G401.6 (cell line): ENCODE results near the gene GIPC1.

Experiments used
- FAIRE-seq: peaks from 2 replicates; lab custom pipeline; 2012; peaks lifted over from hg19 to GRCh38; lab: Jason Lieb, UNC

Gene GIPC1

GRCh38 chr19:14492756-14493337 is 3.1 kb downstream of the GIPC1 start:
- no peak for FAIRE-seq

DNA sequence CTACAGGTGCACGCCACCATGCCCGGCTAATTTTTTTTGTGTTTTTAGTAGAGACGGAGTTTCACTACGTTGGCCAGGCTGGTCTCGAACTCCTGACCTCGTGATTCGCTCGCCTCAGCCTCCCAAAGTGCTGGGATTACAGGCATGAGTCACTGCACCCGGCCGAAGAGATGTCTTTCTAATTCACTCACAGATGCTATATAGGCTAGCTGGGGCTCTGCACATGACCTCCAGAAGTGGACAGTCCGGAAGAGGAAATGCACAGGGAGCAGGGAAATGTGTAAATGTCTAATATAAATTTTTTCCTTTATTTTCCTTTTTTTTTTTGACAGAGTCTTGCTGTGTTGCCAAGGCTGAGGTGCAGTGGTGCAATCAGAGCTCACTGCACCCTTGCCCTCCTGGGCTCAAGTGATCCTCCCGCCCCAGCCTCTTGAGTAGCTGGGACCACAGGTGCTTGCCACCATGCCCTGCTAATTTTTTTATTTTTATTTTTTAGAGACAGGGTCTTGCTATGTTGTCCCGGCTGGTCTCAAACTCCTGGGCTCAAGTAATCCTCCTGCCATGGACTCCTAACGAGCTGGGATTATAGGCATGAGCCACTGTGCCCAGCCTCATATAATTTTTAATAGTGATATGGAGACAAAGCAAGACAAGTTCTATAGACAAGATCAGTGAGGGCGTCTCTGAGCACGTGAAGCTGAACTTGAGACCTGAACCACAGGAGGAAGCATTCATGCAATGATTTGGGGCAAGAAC is 8.4 kb downstream of the GIPC1 start:
- no peak for FAIRE-seq

DNA sequence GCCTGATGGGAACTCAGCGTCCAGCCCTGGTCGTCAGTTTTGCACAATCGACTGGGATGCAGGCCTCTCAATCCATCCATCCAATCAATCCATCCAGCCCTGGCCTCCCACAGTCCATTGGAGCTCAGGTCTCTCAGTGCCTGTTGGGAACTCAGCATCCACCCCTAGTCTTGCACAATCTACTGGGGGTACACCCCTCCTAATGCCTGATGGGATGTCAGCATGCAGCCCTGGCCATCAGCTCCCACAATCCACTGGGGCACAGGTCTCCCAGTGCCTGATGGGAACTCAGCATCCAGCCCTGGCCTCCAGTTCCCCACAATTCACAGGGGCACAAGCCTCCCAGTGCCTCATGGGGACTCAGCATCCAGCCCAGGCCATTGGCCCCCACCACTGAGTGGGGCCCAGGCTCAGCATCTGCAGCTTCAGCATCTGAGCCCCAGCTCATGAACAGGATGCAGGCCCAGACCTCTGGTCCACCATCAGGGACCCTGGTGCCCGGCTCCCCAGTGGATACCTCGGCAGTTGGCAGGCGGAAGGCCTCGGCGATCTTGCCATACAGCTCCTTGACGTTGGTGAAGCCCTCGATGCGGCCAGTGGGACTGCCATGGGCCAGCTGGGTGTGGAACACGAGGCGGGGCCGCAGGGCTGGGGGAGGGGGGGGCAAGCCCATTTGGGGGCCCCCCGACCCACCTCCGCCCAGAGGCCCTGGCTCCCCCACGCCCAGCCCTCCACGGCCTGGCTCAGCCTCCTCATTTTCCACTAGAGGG is 13.6 kb downstream of the GIPC1 start:
- no peak for FAIRE-seq

- FAIRE-seq, result no peak
These were observed 15.2 kb downstream of the GIPC1 start for GRCh38 chr19:14480700-14481079.

DNA sequence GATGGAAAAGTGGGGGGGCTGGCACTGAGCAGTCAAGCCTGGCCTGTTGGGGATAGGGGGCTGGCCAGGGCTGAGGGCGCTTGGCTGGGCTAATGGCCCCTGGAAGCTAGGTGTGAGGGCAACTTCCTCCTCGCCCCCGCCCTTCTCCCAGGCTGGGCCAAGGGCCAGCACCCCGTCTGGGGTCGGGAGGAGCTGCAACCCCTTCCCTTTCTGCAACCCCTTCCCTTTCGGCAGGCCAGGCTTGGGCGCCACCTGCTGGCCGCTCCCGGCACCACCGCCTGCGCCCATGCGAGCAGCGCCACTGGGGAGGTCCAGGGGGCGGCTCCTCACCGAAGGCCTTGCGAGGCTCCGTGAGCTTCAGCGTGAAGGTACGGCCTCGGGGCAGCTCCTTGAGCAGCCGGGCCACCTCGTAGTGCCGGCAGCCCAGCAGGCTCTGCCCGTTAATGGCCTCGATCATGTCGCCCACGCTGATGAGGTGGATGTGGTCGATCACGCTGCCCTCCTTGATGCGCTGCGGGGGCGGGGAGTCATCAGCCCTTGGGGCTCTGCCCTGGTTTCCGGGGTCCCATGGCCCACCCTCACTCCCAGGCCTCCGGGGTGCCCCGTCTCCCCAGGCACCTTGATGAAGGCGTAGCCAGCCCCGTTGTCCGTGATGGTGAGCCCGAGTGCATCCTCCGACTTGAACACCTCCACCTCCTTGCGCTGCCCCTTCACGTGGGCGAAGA is 15.8 kb downstream of the GIPC1 start:
- FAIRE-seq, result no peak

GRCh38 chr19:14479309-14479974 is 16.5 kb downstream of the GIPC1 start:
- no peak for FAIRE-seq

DNA sequence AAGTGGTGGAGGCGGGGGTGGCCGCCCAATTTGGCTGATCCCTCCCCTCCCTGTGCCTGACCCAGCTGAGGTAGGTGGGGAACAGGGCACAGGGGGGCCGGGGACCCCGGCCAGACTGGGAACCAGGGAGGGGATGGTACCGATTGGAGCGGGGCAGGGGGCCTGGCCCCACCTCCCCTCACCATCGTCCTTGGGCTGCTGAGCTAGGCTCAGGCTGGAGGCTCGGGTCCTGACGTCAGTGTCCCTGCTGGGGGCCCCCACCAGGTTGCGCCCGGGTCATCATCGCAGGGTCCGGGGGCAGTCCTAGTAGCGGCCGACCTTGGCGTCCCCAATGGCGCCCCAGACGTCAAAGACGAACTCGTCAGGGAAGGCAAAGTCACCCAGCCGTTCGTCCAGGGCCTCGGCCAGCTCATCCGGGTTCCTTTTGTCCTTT is 17.8 kb downstream of the GIPC1 start:
- no peak for FAIRE-seq

- FAIRE-seq, result no peak
These were observed 18.4 kb downstream of the GIPC1 start for GRCh38 chr19:14477418-14478112.

- peak; percentile 74 for FAIRE-seq
These were observed 19.1 kb downstream of the GIPC1 start for GRCh38 chr19:14476673-14477401.

GRCh38 chr19:14476327-14476672 is 19.6 kb downstream of the GIPC1 start:
- FAIRE-seq, result no peak

DNA sequence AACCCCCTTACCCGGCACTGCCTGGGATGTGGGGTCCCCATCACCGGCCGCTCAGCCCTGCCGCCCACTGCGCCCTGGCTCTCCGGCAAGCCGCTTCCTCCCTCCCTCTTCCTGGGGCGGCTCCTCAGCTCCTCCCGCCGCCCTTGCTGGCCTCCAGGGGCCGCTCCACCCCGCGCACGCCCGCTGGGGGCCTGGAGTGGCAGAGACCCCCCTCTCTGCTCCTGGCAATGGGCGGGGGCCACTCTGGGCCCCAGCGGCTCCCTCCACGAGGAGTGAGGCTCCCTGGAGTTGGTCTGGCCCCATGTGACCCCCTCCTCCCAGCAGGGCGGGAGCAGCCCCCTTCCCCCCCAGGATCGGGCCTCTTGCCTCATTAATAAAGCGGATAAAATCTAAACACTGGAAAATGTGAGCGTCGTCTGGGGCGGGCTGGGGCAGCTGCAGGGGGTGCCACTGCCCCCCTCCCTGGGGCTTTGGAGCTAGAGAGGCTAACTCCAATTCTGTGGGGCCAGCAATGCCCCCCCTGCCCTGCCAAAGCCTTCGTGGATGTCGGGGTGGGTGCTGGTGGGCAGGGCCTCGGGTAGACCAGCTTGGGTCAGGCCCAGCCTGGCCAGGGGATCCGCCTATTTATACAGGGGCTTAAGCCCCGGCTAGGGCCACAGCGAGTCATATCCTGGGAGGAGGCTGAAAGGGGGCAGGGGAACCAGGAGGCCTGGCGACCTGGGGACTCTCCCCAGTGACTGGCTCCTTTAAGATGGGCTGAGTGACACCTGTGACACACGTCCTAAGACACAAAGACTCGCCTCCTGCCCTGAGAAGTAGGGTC is 20.5 kb downstream of the GIPC1 start, which contains the start of gene PTGER1:
TSS of gene PTGER1 (minus strand) at position 104 of the 823 bp plus-strand sequence. CDS start 1,034 bp downstream, outside the sequence.
- FAIRE-seq, result no peak

DNA sequence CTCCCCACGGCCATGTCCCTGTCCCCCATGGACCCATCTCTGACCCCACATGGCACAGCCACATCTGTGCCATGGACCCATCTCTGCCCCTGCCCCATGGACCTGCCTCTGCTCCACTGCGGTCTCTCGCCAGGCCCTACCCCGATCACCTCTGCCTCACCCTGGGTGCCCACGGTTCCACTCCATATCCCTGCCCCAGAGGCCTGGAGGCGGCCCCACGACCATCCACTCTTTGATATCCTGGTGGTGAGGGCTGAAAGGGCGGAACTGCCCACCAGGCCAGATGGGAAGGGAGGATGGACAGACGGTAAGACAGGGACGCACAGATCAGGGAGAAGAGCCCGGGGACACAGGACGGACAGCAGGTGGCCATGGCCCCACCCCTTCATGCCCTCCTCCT is 21.1 kb downstream of the GIPC1 start:
- no peak for FAIRE-seq

- no peak for FAIRE-seq
These were observed 21.8 kb downstream of the GIPC1 start for GRCh38 chr19:14473978-14474578.

DNA sequence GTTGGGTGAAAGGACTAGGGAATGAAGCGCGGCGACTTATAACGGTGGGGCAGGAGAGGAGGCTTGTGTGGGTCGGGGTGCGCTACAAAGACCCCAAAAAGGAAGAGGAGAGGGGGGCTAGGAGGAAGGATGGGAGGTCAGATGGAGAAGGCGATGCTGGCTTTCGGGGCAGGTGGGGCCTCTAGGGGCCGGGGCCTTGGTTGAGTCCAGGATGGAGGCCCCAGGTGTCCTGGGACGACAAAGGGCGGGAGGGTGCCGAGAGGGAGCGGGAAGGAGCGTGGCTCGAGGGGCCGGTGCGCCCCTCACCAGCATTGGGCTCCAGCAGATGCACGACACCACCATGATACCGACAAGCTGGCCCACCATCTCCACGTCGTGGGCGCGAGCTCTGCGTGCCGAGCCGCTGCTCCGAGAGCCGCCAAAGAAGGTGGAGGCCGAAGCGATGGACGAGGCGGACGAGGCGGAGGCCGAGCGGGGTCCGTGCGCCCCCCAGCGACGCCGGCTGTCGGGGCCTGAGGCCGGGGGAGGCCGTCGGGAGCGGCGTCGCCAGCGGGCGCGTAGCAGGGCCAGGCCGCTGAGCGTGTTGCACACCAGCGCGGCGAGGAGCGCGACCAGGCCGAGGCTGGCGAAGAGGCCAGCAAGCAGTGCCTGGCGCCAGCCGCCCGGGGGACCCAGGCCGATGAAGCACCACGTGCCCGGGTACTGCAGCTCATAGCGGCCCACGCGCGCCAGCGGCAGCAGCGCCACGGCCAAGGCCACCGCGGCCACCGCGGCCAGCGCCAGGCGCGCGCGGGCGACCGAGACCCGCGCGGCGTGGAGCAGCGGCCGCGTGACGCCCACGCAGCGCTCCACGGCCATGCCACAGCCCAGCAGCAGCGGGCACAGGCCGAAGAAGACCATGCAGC is 22.6 kb downstream of the GIPC1 start:
- no peak for FAIRE-seq

DNA sequence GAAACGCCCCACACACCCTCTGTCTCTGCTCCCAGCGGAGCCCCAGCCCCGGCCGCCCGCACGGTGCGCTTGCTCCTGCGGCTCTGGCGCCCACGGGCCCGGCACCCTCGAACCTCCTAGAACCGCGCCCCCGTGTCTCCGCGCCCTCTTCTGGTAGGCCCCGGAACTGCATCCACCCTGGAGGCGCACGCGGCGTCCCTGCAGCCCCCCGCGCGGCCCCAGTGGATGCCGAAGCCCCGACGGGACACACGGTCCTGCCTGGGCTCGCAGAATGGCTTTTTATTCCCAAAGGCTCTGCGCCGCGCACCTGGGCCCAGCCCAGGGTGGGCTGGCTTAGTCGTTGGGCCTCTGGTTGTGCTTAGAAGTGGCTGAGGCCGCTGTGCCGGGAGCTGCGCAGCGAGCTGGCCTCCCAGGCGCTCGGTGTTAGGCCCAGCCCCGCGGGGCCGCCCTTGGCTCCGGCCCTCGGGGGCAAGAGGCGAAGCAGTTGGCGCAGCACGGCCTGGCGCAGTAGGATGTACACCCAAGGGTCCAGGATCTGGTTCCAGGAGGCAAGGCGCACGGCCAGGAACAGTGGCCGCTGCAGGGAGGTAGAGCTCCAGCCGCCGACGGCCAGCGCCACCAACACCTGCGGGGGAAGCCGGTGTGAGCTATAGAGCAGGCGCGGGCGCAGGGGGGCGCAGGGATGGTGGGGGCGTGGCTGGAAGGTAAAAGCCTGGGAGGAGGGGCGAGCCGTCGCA is 23.6 kb downstream of the GIPC1 start:
- no peak for FAIRE-seq

DNA sequence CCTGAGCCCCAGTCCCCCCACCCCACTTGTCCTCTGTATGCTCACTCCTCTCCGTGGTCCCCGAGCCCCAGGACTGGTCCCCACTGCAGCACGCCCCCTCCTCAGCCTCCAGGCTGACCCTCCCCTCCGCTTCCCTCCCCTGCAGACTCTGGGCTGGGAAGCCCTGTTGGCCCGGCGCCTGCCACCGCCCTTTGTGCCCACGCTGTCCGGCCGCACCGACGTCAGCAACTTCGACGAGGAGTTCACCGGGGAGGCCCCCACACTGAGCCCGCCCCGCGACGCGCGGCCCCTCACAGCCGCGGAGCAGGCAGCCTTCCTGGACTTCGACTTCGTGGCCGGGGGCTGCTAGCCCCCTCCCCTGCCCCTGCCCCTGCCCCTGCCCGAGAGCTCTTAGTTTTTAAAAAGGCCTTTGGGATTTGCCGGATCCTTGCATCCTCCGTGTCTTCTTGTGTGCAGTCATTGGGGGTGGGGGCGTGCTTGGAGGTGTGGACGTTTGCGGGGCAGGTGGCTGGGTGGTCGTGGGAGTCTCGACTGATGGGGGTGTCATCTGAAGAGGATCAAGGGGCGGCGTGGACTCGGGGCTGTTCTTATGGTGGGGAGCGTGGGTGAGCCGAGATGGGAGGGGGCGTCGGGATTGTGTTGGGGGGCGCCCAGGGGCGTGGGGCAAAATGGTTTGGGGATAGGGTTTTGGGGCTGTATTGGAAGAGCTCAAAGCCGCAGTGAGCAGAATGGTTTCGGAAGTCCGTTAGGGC is 24.3 kb downstream of the GIPC1 start:
- FAIRE-seq, result no peak
